Esophagus squamous epithelium (tissue), 4 donors: ENCODE results near the gene RSPH10B2.
"Not testable (repeated sequence)": the region's sequence is repeated elsewhere in the genome, so short reads cannot be mapped to it uniquely, and the experiment has no call there.

Source experiments
- CTCF ChIP-seq, 6 experiments: fragments of 450-650 bp in 4 of 6; fragments of 200-600 bp in 2 of 6; sonication (generic) in 2 of 6; IDR thresholded peaks; one replicate each; pipeline ENCODE4 v1.5.1; 2016 to 2019; ENCODE audit warnings: antibody characterized with exemption in 6 of 6, mild to moderate bottlenecking in 4 of 6, moderate library complexity in 4 of 6
- POLR2A ChIP-seq, 4 donors: fragments of 450-650 bp; IDR thresholded peaks; one replicate each; pipeline ENCODE4 v1.6.1; 2017; ENCODE audit warnings: antibody characterized with exemption in 4 of 4, mild to moderate bottlenecking in 4 of 4, moderate library complexity in 3 of 4

GRCh38 chr7:6845971-6846449 is 92.1 kb downstream of the RSPH10B2 start:
- not testable (repeated sequence) for TF ChIP-seq CTCF, POLR2A (IDR thresholded peaks at IDR 0.05)
